ENCODE results near the gene BRPF3. TPM values are rescaled to one million over a fixed set of nuclear protein-coding genes. Genes with fewer than 3 reads are reported as not detected.

BRPF3 gene
- total RNA-seq, result 22.0 and 24.9 TPM in 2 replicates

DNA sequence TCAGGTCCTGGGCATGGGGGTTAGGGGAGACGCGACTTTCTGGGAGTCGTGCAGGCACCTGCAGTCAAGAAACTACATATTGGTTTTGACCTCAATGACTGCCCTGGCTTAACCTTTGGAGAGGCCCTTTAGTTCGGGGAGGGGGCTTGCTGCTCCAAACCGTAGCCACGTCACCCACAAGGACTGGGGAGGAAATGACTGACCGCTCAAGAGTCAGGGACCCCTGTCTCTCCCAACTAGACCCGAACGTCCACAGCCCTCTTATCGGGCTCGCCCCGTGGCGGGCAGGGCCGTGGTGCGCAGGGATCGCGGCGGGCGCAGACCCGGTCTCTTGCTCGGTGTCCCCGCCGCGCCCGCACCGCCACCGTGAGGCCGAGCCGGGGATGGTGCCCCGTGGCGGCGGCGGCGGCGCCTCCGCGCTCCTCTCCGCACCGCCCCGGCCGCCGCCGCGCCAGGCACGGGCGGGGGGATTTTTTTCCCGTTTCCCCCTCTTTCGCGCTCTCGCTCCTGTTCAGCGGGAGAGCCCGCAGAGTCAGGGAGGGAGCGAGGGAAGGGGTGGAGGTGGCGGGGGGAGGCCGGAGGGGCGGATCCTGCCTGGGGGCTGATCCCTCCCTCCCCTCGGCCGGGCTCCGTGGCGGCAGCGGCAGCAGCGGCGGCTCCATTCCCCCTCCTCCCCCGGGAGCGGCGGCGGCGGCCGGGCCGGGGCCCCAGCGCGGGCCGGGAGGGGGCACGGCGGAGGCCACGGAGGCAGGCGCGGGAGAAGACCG lies at the start of gene BRPF3:
Gene BRPF3, plus strand, starts transcription at position 632 of the 767 bp plus-strand sequence. CDS start 3,579 bp downstream, outside the sequence.
- intact Hi-C loops (cut with micrococcal nuclease), result loop anchor here (1.0 to 2.0 kb wide), 4 partner anchors 65 to 169 kb away; partner anchors contain the start of genes MAPK13 and MAPK14

DNA sequence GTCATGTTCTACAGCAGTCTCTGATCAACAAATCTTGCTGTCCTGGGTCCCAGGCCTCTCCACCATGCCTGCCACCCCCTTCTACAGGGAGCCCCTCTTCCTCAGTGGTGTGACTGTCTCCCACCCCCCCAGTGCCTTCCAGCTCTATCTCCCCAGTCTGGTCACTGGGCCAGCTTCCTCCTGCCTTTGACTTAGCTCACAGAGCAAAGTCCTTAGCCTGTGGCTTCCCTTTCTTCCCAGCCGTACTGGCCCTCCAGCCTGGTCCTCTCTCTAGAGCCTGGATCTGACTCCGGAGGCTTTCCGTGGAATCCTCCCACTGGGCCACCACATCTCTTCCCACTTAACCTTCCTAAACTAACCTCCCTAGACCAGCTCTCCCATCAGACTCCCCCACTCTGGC lies 49.2 kb upstream of the BRPF3 start:
- intact Hi-C loops (cut with micrococcal nuclease), result no loop called here

DNA sequence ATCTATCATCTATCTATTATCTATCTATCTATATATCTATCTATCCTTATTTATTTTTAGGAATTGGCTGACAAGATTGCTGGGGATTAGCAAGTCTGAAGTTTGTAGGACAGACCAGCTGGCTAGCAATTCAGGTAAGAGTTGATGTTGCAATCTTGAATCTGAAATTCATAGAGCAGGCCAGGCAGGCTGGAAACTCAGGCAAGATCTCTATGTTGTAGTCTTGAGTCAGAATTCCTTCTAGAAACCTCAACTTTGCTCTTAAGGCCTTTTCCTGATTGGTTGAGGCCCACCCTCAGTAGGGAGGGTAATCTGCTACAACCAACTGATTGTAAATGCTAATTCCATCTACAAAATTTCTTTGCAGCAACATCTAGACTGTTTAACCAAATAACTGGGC lies 47.1 kb upstream of the BRPF3 start:
- intact Hi-C loops (cut with micrococcal nuclease), result no loop called here

GRCh38 chr6:36150283-36150682 lies 46.3 kb upstream of the BRPF3 start:
- intact Hi-C loops (cut with micrococcal nuclease), result no loop called here

- intact Hi-C loops (cut with micrococcal nuclease), result no loop called here
These were observed 42.3 kb upstream of the BRPF3 start for GRCh38 chr6:36154286-36154685.

- intact Hi-C loops (cut with micrococcal nuclease), result no loop called here
These were observed 40.9 kb upstream of the BRPF3 start for GRCh38 chr6:36155662-36156061.

GRCh38 chr6:36160147-36160760 lies 36.3 kb upstream of the BRPF3 start:
- intact Hi-C loops (cut with micrococcal nuclease), result no loop called here

DNA sequence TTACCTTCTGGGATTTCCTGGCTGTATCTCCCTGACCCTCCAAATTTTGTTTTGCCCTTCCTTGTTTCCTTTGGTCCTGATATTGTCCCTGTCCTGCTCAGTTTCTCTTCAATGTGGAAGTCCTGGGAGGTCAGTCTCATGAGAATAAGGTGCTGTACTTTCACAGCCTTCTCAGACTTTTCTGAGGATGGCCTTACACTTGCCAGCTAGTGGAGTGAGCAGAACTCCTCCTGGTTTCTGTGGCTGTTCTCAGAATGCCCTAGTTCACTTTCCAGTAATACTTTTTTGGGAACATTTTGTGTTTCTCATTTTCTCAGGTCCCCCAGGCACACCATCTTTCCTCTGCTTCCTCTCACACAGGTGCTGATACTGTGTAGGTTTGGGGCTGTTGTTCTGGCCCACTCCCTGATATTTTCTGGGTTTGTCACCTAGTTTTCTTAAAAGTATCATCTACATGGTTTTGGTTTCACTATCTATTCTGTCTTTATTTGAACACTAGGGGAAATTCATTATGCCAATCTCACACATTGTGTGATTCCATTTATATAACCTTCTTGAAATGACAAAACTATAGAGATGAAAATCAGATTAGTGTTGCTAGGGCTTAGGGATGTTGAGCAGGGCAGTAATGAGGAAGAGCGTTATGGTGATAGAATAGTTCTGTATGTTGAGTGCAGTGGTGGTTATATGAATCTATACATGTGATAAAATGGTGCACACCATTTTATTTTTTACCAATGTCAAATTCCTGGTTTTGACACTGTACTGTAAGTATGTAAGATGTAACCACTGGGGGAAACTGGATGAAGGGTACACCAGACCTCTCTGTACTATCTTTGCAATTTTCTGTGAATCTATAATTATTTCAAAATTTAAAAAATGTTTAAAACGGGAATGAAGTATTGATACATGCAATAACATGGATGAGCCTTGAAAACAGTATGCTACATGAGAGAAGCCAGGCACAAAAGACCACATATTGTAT lies 27.2 kb upstream of the BRPF3 start:
- intact Hi-C loops (cut with micrococcal nuclease), result loop anchor here (1.0 kb wide), 1 partner anchor 38 kb away; no protein-coding TSS in a partner anchor

DNA sequence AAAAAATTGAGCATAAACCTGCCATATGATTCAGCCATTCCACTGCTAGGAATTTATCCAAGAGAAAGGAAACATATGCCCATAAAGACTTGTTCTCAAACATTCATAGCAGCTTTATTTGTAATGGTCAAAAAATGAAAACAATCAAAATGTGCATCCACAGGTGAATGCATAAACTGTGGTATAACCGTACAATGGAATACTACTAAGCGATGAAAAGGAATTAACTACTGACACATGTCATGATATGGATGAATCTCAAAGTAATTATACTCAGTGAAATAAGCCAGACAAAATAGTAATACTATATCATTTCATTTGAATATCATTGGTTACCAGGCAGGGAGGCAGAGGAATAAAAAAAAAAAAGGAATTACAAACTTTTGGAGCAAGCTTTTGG lies 25.8 kb upstream of the BRPF3 start:
- intact Hi-C loops (cut with micrococcal nuclease), result no loop called here

- intact Hi-C loops (cut with micrococcal nuclease), result no loop called here
These were observed 25.0 kb upstream of the BRPF3 start for GRCh38 chr6:36171573-36171972.

DNA sequence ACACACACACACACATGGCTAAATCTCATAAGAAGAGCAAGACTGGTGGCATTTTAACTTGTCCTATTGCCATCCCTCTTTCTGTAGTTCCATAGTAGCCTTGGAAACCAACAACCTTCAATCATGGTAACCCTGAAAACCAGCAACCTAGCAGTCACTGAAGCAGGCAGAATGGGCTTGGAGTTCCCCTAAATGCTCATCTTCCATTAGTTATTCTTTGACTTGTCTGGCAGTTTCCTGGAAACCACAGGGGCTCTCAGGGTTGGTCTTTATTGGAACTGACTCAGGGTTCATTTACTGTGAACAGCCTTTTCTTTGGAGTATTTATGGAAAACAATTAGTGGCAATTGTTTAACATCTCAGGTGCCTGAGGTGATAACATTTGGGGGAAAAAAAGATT lies 19.4 kb upstream of the BRPF3 start:
- intact Hi-C loops (cut with micrococcal nuclease), result no loop called here

DNA sequence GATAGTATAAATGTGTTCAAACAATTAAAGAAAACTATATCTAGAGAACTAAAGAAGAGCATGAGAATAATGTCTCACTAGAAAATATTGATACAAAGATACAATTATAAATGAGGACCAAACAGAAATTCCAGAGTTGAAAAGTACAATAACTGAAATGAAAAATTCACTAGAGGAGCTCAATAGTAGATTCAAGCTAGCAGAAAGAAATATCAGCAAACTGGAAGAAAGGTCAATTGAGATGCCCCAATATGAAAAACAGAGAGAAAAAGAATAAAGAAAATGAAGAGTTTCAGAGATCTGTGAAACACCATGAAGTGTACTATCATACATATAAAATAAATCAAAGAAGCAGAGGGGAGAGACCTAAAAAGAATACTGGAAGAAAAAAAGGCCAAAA lies 18.0 kb upstream of the BRPF3 start:
- intact Hi-C loops (cut with micrococcal nuclease), result no loop called here

GRCh38 chr6:36180126-36180525 lies 16.4 kb upstream of the BRPF3 start:
- intact Hi-C loops (cut with micrococcal nuclease), result no loop called here

DNA sequence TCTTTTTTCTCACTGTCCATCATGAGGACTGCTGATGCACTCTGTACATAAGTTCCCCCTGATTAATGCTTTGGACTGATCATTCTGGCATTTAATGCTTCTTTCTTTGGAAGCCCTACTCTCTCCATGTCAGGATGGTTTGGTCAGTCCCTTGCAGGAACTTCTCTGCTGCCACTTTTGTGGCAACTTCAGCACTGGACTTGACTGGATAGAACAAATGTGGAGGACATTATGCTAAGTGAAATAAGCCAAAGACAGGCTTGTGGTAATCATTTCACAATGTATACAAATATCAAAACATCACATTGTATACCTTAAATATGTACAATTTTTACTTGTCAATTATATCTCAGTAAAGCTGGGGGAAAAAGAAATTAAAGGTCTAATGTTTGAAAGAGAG lies 12.2 kb upstream of the BRPF3 start:
- intact Hi-C loops (cut with micrococcal nuclease), result no loop called here

- intact Hi-C loops (cut with micrococcal nuclease), result no loop called here
These were observed 10.3 kb upstream of the BRPF3 start for GRCh38 chr6:36186199-36186598.

DNA sequence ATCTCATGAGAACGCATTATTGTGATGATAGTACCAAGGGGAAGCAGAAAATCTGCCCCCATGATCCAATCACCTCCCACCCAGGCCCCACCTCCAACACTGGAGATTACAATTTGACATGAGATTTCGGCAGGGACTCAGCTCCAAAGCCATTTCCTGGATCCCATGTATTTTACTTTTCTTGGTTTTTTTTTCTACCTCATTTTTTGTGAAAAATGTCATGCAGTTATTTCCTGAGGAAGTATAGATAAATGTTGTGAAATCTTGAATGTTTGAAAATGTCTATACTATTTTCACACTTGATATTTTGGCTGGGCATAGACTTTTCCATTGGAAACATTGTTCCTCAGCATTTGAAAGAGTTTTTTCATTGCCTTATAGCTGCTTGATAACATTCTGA lies 9.1 kb upstream of the BRPF3 start:
- intact Hi-C loops (cut with micrococcal nuclease), result no loop called here

- intact Hi-C loops (cut with micrococcal nuclease), result loop anchor here (1.0 to 2.0 kb wide), 4 partner anchors 65 to 168 kb away; partner anchors contain the start of genes MAPK13 and MAPK14
These were observed 952 bp upstream of the BRPF3 start for GRCh38 chr6:36195471-36196112.

DNA sequence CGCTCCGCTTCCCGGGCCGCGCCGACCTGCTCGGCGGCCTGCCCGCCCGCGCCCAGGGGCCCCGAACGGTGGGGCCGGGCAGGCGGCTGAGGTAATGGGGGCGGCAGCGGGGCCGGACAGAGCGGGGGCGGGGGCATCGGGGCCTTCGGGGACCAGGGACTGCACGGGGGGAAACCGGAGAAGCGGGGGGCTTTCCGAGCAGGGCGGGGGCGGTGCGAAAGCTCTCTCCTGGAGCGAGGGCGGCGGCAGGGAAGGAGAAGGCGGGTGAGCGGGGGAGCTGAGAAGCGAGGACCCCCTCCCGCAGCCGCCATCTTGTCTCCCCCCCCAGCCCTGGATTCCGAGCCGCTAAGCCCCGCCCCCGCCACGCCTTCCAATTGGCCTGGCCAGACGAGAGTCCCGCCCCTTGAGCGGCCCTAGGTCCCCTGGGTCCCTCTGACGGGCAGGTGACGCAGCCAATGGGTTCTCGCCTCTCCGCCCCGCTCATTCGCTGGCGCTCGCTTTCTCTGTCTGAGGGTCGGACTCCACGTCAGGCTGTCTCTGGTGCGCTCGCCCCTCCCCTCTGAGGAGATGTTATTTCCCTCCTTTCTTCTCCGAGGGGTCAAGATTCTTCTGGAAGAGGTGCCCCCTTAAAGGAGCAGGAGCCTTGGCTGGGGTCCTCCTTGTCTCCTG lies 470 bp downstream of the BRPF3 start:
- intact Hi-C loops (cut with micrococcal nuclease), result loop anchor here (1.0 to 2.0 kb wide), 4 partner anchors 66 to 170 kb away; partner anchors contain the start of genes MAPK13 and MAPK14

DNA sequence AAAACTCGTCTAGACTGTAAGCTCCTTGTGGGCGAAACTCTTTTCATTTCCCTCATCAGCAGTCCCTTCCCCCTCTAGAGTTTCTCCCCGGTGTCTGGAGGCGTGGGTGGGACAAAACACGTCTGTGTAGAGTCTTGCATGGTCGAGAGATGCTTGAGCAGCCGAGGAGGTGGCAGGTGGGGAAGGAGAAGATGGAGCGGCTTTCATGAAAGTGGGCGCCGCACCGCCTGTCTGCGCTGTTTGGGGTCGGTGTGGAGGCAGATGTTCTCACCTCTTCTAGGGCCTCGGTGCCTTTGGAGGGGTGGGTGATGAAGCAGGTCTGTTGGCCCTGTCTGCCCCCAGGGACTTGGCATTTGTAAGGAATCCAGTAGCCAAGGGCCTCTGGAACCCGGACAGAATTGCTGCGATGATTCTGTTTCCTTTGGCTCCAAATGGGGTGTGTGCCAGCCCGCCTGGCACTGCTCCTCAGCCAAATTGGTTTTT lies 1.2 kb downstream of the BRPF3 start:
- intact Hi-C loops (cut with micrococcal nuclease), result loop anchor here (2.0 kb wide), 1 partner anchor 67 kb away; the partner anchor contains the start of gene MAPK13

GRCh38 chr6:36198986-36199385 lies 2.4 kb downstream of the BRPF3 start:
- intact Hi-C loops (cut with micrococcal nuclease), result no loop called here

All from T-helper 2 cell treated with Interferon-gamma antibody and Interleukin-4, amounts not matched to agents 100 ng/mL and 5 ng/mL, for 36 hours (primary cell).